ENCODE measurements around the gene CBFA2T3.
"Not testable (repeated sequence)": the region's sequence is repeated elsewhere in the genome, so short reads cannot be mapped to it uniquely, and the experiment has no call there.

GRCh38 chr16:88894266-88894665, 82.7 kb downstream of the CBFA2T3 start:
- not testable (repeated sequence) for TF ChIP-seq CTCF (conservative IDR thresholded peaks at IDR 0.05; ENCODE audit: low read length); EZH2phosphoT487 (IDR thresholded peaks at IDR 0.05; ENCODE audit: borderline replicate concordance)

Measured in Loucy (cell line).